Ovary (tissue), 9 donors: ENCODE results near the gene UGT1A6. TPM values are rescaled to one million over a fixed set of nuclear protein-coding genes. Genes with fewer than 3 reads are reported as not detected.

Experiments
- DNase-seq, 5 donors: peaks; one replicate each; pipeline ENCODE4 v3.0.0-alpha.2; 2019 to 2020
- H3K27ac ChIP-seq, 2 donors: fragments of 200-600 bp; one replicate each; pipeline versions ENCODE4 v1.5.1 to v1.8.0; 2019 to 2022
- H3K27me3 ChIP-seq: fragments of 200-600 bp; one replicate; pipeline ENCODE4 v1.8.0; 2022
- H3K36me3 ChIP-seq: fragments of 200-600 bp; sonication (generic); one replicate; pipeline ENCODE4 v1.5.1; 2019
- H3K4me1 ChIP-seq: one replicate; pipeline ENCODE4 v1.8.1; 2013; ENCODE audit warnings: mild to moderate bottlenecking, moderate library complexity; ENCODE audit not compliant: insufficient read depth
- H3K4me3 ChIP-seq: fragments of 200-600 bp; sonication (generic); one replicate; pipeline ENCODE4 v1.5.1; 2017
- H3K9me3 ChIP-seq, 2 donors: fragments of 200-600 bp in 1 of 2; sonication (generic) in 1 of 2; one replicate each; pipeline versions ENCODE4 v1.5.1 to v1.8.1; 2013 to 2019; ENCODE audit warnings: mild to moderate bottlenecking in 1 of 2, moderate library complexity in 1 of 2
- CTCF ChIP-seq, 3 donors: fragments of 450-650 bp in 2 of 3; fragments of 200-600 bp in 1 of 3; IDR thresholded peaks; one replicate each; pipeline versions ENCODE4 v1.5.1 to v1.8.0; 2016 to 2022; ENCODE audit warnings: antibody characterized with exemption in 3 of 3, mild to moderate bottlenecking in 1 of 3
- EP300 ChIP-seq: sonication (generic); formaldehyde crosslinking; IDR thresholded peaks from one replicate; pipeline ENCODE4 v1.6.1; 2017; ENCODE audit warnings: antibody characterized with exemption
- POLR2A ChIP-seq: fragments of 450-650 bp; IDR thresholded peaks from one replicate; pipeline ENCODE4 v1.6.1; 2017; ENCODE audit warnings: antibody characterized with exemption, mild to moderate bottlenecking, moderate library complexity
- WGBS, 3 donors: extraction: QIAGEN DNeasy Blood & Tissue Kit in 1 of 3; methylation state at CpG; one replicate each; pipeline versions ENCODE4 v1.1.5 to v1.1.7; 2013 to 2017; 5-methylcytosine and 5-hydroxymethylcytosine counted together
- intact Hi-C, 4 donors: fragments of 100-400 bp; cut with DNase I; formaldehyde crosslinking; loops; one replicate each; pipeline versions ENCODE4 v1.11.0 to v1.15.1; 2022 to 2023
- polyA plus RNA-seq, 2 donors: library from polyadenylated mRNA; stranded (reverse); fragments of 200-250 nt in 1 of 2; fragments of 350-450 nt in 1 of 2; fragmentation: Illumina TruSeq in 1 of 2; extraction: RNeasy Lipid Tissue Mini Kit (QIAGEN cat#74804) in 1 of 2; gene quantifications; one replicate each; pipeline ENCODE4 v1.2.3, GENCODE V29; 2013 to 2014
- total RNA-seq, 7 donors: library from RNA; depleted of rRNA in 2 of 7; stranded (reverse); fragments of >200 nt in 2 of 7; fragmentation: NEBNext Ultra II Directional in 3 of 7; extraction: Animal tissue kit (Norgen Biotek cat#: 25700) in 3 of 7; gene quantifications; one replicate each; pipeline versions ENCODE4 v1.1.0 to v1.2.4, GENCODE V29; 2016 to 2023
- donor health status: DM: no; HTN: no; CAD: no; lungs with moderate emphysema.
- donor health status: DM: no; HTN: no; CAD: no.
- donor health status: Bipolar disorder and iron deficiency.
- donor health status: DM: yes; HTN: yes; CAD: no.
- donor health status: DM: no; HTN: no; CAD: no.
- donor health status: DM: yes; HTN: yes; CAD: no.

The UGT1A6 gene
- total and polyA plus RNA-seq, 9 donors = not detected

GRCh38 chr2:233778030-233778429 lies 85.3 kb downstream of the UGT1A6 start, which contains the start of gene MROH2A:
Gene MROH2A, plus strand, starts transcription at chr2:233778330. Its CDS starts 1,029 bp downstream, at chr2:233779359.
- DNase-seq = no peak
- TF ChIP-seq CTCF (IDR thresholded peaks at IDR 0.05) (no peak), EP300 (no peak), POLR2A (no peak)
- H3K36me3 ChIP-seq = no peaks in the 10 kb centered on the region
- no peaks in the 10 kb centered on the region for H3K4me1 ChIP-seq
- no peaks in the 10 kb centered on the region for H3K9me3 ChIP-seq
- H3K27me3 ChIP-seq = no peaks in the 10 kb centered on the region
- WGBS, 3 donors = 74 to 83% (median 82%) methylated on average over 2 of the region's 2 CpGs
- H3K4me3 ChIP-seq = no peak within 1 kb of the TSS
- H3K27ac ChIP-seq = no peak within 1 kb of the TSS
- intact Hi-C loops = no loop called here

- 84 to 92% (median 87%) methylated on average over 4 of the region's 4 CpGs for WGBS, 3 donors
- intact Hi-C loops = no loop called here
- Histone ChIP-seq H3K36me3 (no peaks in the 10 kb centered on the region), H3K27me3 (no peaks in the 10 kb centered on the region), H3K9me3 (no peaks in the 10 kb centered on the region), H3K27ac (no peak overlapping the region), H3K4me3 (no peak overlapping the region), H3K4me1 (no peaks in the 10 kb centered on the region)
- no peak for DNase-seq
- TF ChIP-seq CTCF (IDR thresholded peaks at IDR 0.05) (no peak), POLR2A (no peak), EP300 (no peak)
Observed at GRCh38 chr2:233779722-233780121, 87.0 kb downstream of the UGT1A6 start.

GRCh38 chr2:233780771-233781170 lies 88.1 kb downstream of the UGT1A6 start:
- H3K4me1 ChIP-seq = no peaks in the 10 kb centered on the region
- no peak overlapping the region for H3K4me3 ChIP-seq
- no peaks in the 10 kb centered on the region for H3K36me3 ChIP-seq
- WGBS, 3 donors = 84 to 88% (median 86%) methylated on average over 4 of the region's 4 CpGs
- no peaks in the 10 kb centered on the region for H3K27me3 ChIP-seq
- DNase-seq = no peak
- TF ChIP-seq POLR2A (no peak), EP300 (no peak), CTCF (IDR thresholded peaks at IDR 0.05) (no peak)
- H3K9me3 ChIP-seq = no peaks in the 10 kb centered on the region
- intact Hi-C loops = no loop called here
- H3K27ac ChIP-seq = no peak overlapping the region

GRCh38 chr2:233789554-233789953 lies 96.9 kb downstream of the UGT1A6 start:
- Histone ChIP-seq H3K4me3 (no peak overlapping the region), H3K36me3 (no peaks in the 10 kb centered on the region), H3K27me3 (no peaks in the 10 kb centered on the region), H3K27ac (no peak overlapping the region), H3K4me1 (no peaks in the 10 kb centered on the region), H3K9me3 (no peaks in the 10 kb centered on the region)
- TF ChIP-seq EP300 (no peak), POLR2A (no peak), CTCF (IDR thresholded peaks at IDR 0.05) (no peak)
- WGBS, 3 donors = 89 to 95% (median 92%) methylated on average over 7 of the region's 7 CpGs
- no peak for DNase-seq
- intact Hi-C loops = no loop called here
